OCI-LY1 (cell line): Measurements from ENCODE around the gene PARVA.

Experiments used
- H2AFZ ChIP-seq: fragments of 200-600 bp; sonication (generic), shearing (Covaris generic); 2 replicates; pipeline ENCODE4 v1.6.0; 2014; ENCODE audit warnings: antibody characterized with exemption, mild to moderate bottlenecking, low read length
- H3F3A ChIP-seq: fragments of 200-600 bp; sonication (generic), shearing (Covaris generic); 2 replicates; pipeline ENCODE4 v1.6.0; 2014; ENCODE audit warnings: mild to moderate bottlenecking, antibody characterized with exemption, low read length, moderate library complexity; ENCODE audit not compliant: insufficient read depth
- H3K27ac ChIP-seq: fragments of 200-600 bp; sonication (generic); 2 replicates; pipeline ENCODE4 v1.5.1; 2014; ENCODE audit warnings: low read length, mixed run types, mild to moderate bottlenecking, low read depth; ENCODE audit not compliant: poor library complexity, severe bottlenecking
- H3K27me3 ChIP-seq: fragments of 200-600 bp; sonication (generic); 2 replicates; pipeline ENCODE4 v1.6.0; 2014; ENCODE audit warnings: antibody characterized with exemption, mild to moderate bottlenecking, low read length, moderate library complexity; ENCODE audit not compliant: insufficient read depth
- H3K36me3 ChIP-seq: fragments of 200-600 bp; sonication (generic); 2 replicates; pipeline ENCODE4 v1.6.1; 2014; ENCODE audit warnings: mild to moderate bottlenecking, antibody characterized with exemption, low read length, moderate library complexity, mixed read lengths; ENCODE audit not compliant: insufficient read depth
- H3K4me1 ChIP-seq: fragments of 200-600 bp; sonication (generic); 2 replicates; pipeline ENCODE4 v1.5.1; 2014; ENCODE audit warnings: mild to moderate bottlenecking, low read length, moderate library complexity; ENCODE audit not compliant: insufficient read depth, severe bottlenecking
- H3K4me2 ChIP-seq: fragments of 200-600 bp; sonication (generic), shearing (Covaris generic); 2 replicates; pipeline ENCODE4 v1.6.1; 2014; ENCODE audit warnings: low read length
- H3K4me3 ChIP-seq: fragments of 200-600 bp; sonication (generic); 2 replicates; pipeline ENCODE4 v1.5.1; 2014; ENCODE audit warnings: low read length, low read depth, mild to moderate bottlenecking, mixed read lengths; ENCODE audit not compliant: poor library complexity, severe bottlenecking
- H3K79me2 ChIP-seq: fragments of 200-600 bp; shearing (Covaris generic); 2 replicates; pipeline ENCODE4 v1.6.1; 2016; ENCODE audit warnings: mixed run types, low read length, mixed read lengths; ENCODE audit not compliant: insufficient read depth
- H3K9ac ChIP-seq: fragments of 200-600 bp; sonication (generic), shearing (Covaris generic); 2 replicates; pipeline ENCODE4 v1.6.1; 2014; ENCODE audit warnings: mild to moderate bottlenecking, low read length, mixed read lengths
- H3K9me2 ChIP-seq: fragments of 200-600 bp; sonication (generic), shearing (Covaris generic); 2 replicates; pipeline ENCODE4 v1.6.1; 2014; ENCODE audit warnings: low read depth, mild to moderate bottlenecking, low read length, mixed read lengths
- H3K9me3 ChIP-seq: fragments of 200-600 bp; shearing (Covaris generic); 2 replicates; pipeline ENCODE4 v1.6.1; 2014; ENCODE audit warnings: low read length, mixed read lengths
- H4K20me1 ChIP-seq: fragments of 200-600 bp; sonication (generic), shearing (Covaris generic); 2 replicates; pipeline ENCODE4 v1.6.0; 2016; ENCODE audit warnings: mild to moderate bottlenecking, low read length; ENCODE audit not compliant: insufficient read depth
- CTCF ChIP-seq: fragments of 200-600 bp; sonication (generic), shearing (Covaris generic); IDR thresholded peaks from 2 replicates; pipeline ENCODE4 v1.5.1; 2017; ENCODE audit warnings: mild to moderate bottlenecking, antibody characterized with exemption, low read length, moderate library complexity, mixed read lengths
- EZH2 ChIP-seq: fragments of 200-600 bp; sonication (generic), shearing (Covaris generic); IDR thresholded peaks from 2 replicates; pipeline ENCODE4 v1.8.0; 2017; ENCODE audit warnings: borderline replicate concordance, mixed run types, mild to moderate bottlenecking, antibody characterized with exemption, low read length, moderate library complexity, mixed read lengths

Gene PARVA

GRCh38 chr11:12512132-12512531 is 134.8 kb downstream of the PARVA start:
- Histone ChIP-seq H3K79me2 (no peaks in the 10 kb centered on the region), H2AFZ (no peak overlapping the region), H3K4me3 (no peak overlapping the region), H3K4me2 (no peak overlapping the region), H3K9me3 (no peaks in the 10 kb centered on the region), H3K36me3 (no peaks in the 10 kb centered on the region), H3K27ac (no peak overlapping the region), H3K9me2 (no peaks in the 10 kb centered on the region), H3K4me1 (no peaks in the 10 kb centered on the region), H3K9ac (no peak overlapping the region), H3F3A (no peaks in the 10 kb centered on the region), H4K20me1 (no peaks in the 10 kb centered on the region), H3K27me3 (no peaks in the 10 kb centered on the region)
- TF ChIP-seq EZH2 = no peak

- Histone ChIP-seq H3K4me1 (no peaks in the 10 kb centered on the region), H3K9me3 (no peaks in the 10 kb centered on the region), H3K27ac (no peak overlapping the region), H4K20me1 (no peaks in the 10 kb centered on the region), H3K79me2 (no peaks in the 10 kb centered on the region), H3K9me2 (no peaks in the 10 kb centered on the region), H3K36me3 (no peaks in the 10 kb centered on the region), H2AFZ (no peak overlapping the region), H3F3A (no peaks in the 10 kb centered on the region), H3K27me3 (no peaks in the 10 kb centered on the region), H3K4me2 (no peak overlapping the region), H3K9ac (no peak overlapping the region), H3K4me3 (no peak overlapping the region)
- no peak for TF ChIP-seq EZH2
- TF ChIP-seq CTCF = no peak
Measured at GRCh38 chr11:12512826-12513395, 135.5 kb downstream of the PARVA start.

- no peaks in the 10 kb centered on the region for H3K4me1 ChIP-seq
- no peaks in the 10 kb centered on the region for H3K9me2 ChIP-seq
- H2AFZ ChIP-seq = no peak overlapping the region
- H4K20me1 ChIP-seq = no peaks in the 10 kb centered on the region
- no peaks in the 10 kb centered on the region for H3K36me3 ChIP-seq
- no peaks in the 10 kb centered on the region for H3K27me3 ChIP-seq
- H3K27ac ChIP-seq = no peak overlapping the region
- no peaks in the 10 kb centered on the region for H3F3A ChIP-seq
- H3K4me3 ChIP-seq = no peak overlapping the region
- no peak for TF ChIP-seq EZH2
- no peak for TF ChIP-seq CTCF
- H3K4me2 ChIP-seq = no peak overlapping the region
- H3K9ac ChIP-seq = no peak overlapping the region
- no peaks in the 10 kb centered on the region for H3K79me2 ChIP-seq
- no peaks in the 10 kb centered on the region for H3K9me3 ChIP-seq
Measured at GRCh38 chr11:12516387-12517105, 139.2 kb downstream of the PARVA start.
